ENCODE measurements around the gene SERPINE1. TPM values are rescaled to one million over a fixed set of nuclear protein-coding genes. Genes with fewer than 3 reads are reported as not detected.

SERPINE1 gene
- polyA plus RNA-seq, 3 donors: 17.2 to 110 (median 29.5) TPM

GRCh38 chr7:101164071-101164840, 37.4 kb downstream of the SERPINE1 start:
- no peak overlapping the region for H3K27ac ChIP-seq (ENCODE audit: low read depth, low read length)
- WGBS, 3 donors: 2% methylated on average over 65 to 75 of the region's 75 CpGs

- WGBS, 3 donors: 3% methylated on average over 72 to 74 of the region's 74 CpGs
- H3K27ac ChIP-seq (ENCODE audit: low read depth, low read length): no peak within 1 kb of the TSS
Measured at GRCh38 chr7:101165075-101165957, 38.4 kb downstream of the SERPINE1 start, which contains the start of gene VGF. VGF (minus strand) TSS chr7:101165569; CDS start chr7:101164843, 726 bp downstream.

GRCh38 chr7:101165958-101166647, 39.2 kb downstream of the SERPINE1 start:
- WGBS, 3 donors: 0 to 1% (median 1%) methylated on average over 35 to 38 of the region's 38 CpGs
- H3K27ac ChIP-seq (ENCODE audit: low read depth, low read length): no peak overlapping the region

GRCh38 chr7:101166648-101166908, 39.7 kb downstream of the SERPINE1 start:
- WGBS, 3 donors: 1 to 2% (median 1%) methylated on average over 9 to 11 of the region's 11 CpGs
- no peak overlapping the region for H3K27ac ChIP-seq (ENCODE audit: low read depth, low read length)

- 1 to 3% (median 1%) methylated on average over 17 to 19 of the region's 19 CpGs for WGBS, 3 donors
- H3K27ac ChIP-seq (ENCODE audit: low read depth, low read length): no peak overlapping the region
Measured at GRCh38 chr7:101166909-101167644, 40.2 kb downstream of the SERPINE1 start.

GRCh38 chr7:101167645-101168411, 40.9 kb downstream of the SERPINE1 start:
- no peak overlapping the region for H3K27ac ChIP-seq (ENCODE audit: low read depth, low read length)
- 3 to 8% (median 5%) methylated on average over 12 of the region's 12 CpGs for WGBS, 3 donors

- 3% methylated on average over 3 to 6 of the region's 6 CpGs for WGBS, 3 donors
- no peak overlapping the region for H3K27ac ChIP-seq (ENCODE audit: low read depth, low read length)
Measured at GRCh38 chr7:101168412-101169049, 41.6 kb downstream of the SERPINE1 start.

GRCh38 chr7:101169110-101169837, 42.4 kb downstream of the SERPINE1 start:
- no peak overlapping the region for H3K27ac ChIP-seq (ENCODE audit: low read depth, low read length)
- WGBS, 3 donors: 2 to 5% (median 3%) methylated on average over 18 of the region's 18 CpGs

GRCh38 chr7:101169838-101170551, 43.1 kb downstream of the SERPINE1 start:
- 1 to 3% (median 2%) methylated on average over 32 to 33 of the region's 33 CpGs for WGBS, 3 donors
- no peak overlapping the region for H3K27ac ChIP-seq (ENCODE audit: low read depth, low read length)

GRCh38 chr7:101170617-101171441, 43.9 kb downstream of the SERPINE1 start:
- no peak overlapping the region for H3K27ac ChIP-seq (ENCODE audit: low read depth, low read length)
- 3 to 7% (median 6%) methylated on average over 17 of the region's 17 CpGs for WGBS, 3 donors

- no peak overlapping the region for H3K27ac ChIP-seq (ENCODE audit: low read depth, low read length)
- 2 to 3% (median 3%) methylated on average over 12 to 13 of the region's 13 CpGs for WGBS, 3 donors
Measured at GRCh38 chr7:101171442-101171837, 44.5 kb downstream of the SERPINE1 start.

- H3K27ac ChIP-seq (ENCODE audit: low read depth, low read length): no peak overlapping the region
- 2% methylated on average over 65 to 79 of the region's 79 CpGs for WGBS, 3 donors
Measured at GRCh38 chr7:101172005-101172853, 45.3 kb downstream of the SERPINE1 start.

- no peak overlapping the region for H3K27ac ChIP-seq (ENCODE audit: low read depth, low read length)
- 2% methylated on average over 43 to 53 of the region's 53 CpGs for WGBS, 3 donors
Measured at GRCh38 chr7:101172854-101173751, 46.2 kb downstream of the SERPINE1 start.

Measured in adipose tissue (tissue), 3 donors.